Measurements from ENCODE around the gene COL25A1.

Gene COL25A1

DNA sequence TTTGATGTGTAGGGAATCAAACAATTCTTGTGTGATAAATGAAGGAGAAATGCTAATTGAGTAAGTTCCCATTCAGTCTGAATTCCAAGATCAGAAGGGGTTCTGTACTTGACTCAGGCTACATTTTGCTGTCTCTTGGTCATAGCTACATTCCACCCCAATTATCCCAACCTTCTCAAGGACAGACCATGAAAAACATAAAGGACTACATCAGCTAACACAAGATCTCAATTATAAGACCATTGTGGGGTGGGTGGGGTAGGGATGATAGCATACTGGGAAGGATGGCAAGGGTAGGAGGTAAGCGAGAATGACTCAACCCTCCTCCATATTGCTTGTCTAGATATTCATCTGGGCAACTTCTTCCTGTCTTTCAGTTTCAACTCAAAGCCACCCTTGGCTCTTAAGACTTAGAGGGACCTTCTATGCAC is 452.2 kb downstream of the COL25A1 start:
- TF ChIP-seq TAF1 (IDR thresholded peaks at IDR 0.05; ENCODE audit: borderline replicate concordance, low read depth, low read length) (no peak), POLR2AphosphoS5 (IDR thresholded peaks at IDR 0.05; ENCODE audit: low read depth, low read length) (no peak), POLR2A (IDR thresholded peaks at IDR 0.05; ENCODE audit: low read depth, low read length) (no peak)
- no peak for DNase-seq (ENCODE audit: insufficient read length)
- no peak for FAIRE-seq

GRCh38 chr4:108849611-108850168 is 452.8 kb downstream of the COL25A1 start:
- DNase-seq (ENCODE audit: insufficient read length) (no peak), FAIRE-seq (no peak)
- TF ChIP-seq POLR2A (IDR thresholded peaks at IDR 0.05; ENCODE audit: low read depth, low read length) (no peak), TAF1 (IDR thresholded peaks at IDR 0.05; ENCODE audit: borderline replicate concordance, low read depth, low read length) (no peak), POLR2AphosphoS5 (IDR thresholded peaks at IDR 0.05; ENCODE audit: low read depth, low read length) (no peak)

GRCh38 chr4:108846568-108846967 is 455.9 kb downstream of the COL25A1 start:
- FAIRE-seq (no peak), DNase-seq (ENCODE audit: insufficient read length) (no peak)
- no peak for TF ChIP-seq POLR2AphosphoS5 (IDR thresholded peaks at IDR 0.05; ENCODE audit: low read depth, low read length)
- TF ChIP-seq POLR2A (IDR thresholded peaks at IDR 0.05; ENCODE audit: low read depth, low read length) = no peak
- no peak for TF ChIP-seq TAF1 (IDR thresholded peaks at IDR 0.05; ENCODE audit: borderline replicate concordance, low read depth, low read length)

DNA sequence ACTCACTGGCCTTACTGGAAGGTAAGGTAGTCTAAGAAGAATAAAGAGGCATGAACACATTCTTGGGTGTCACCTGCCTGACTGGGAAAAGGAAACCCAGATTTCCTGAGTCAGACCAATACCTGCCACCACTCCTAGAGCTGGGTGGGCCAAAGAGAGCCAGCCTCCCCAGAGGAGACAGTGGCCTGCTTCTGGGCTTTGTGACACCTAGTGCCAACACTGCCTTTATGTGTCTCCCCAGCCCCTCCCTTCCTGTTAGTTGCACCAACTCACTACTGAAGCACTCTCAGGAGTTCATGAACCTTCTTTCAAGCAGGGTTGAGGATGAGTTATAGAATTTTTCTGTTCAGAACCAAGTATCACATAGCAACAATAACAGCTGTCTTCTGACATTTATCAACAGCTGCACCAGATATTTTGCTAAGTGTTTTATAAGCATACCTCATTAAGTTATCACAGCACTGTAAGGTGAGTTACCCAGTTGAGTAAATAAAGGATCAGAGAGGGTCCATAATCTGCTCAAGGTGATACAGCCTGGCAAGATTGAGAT is 462.0 kb downstream of the COL25A1 start:
- DNase-seq (ENCODE audit: insufficient read length) = no peak
- no peak for TF ChIP-seq POLR2A (IDR thresholded peaks at IDR 0.05; ENCODE audit: low read depth, low read length)
- no peak for TF ChIP-seq POLR2AphosphoS5 (IDR thresholded peaks at IDR 0.05; ENCODE audit: low read depth, low read length)
- TF ChIP-seq TAF1 (IDR thresholded peaks at IDR 0.05; ENCODE audit: borderline replicate concordance, low read depth, low read length) = no peak
- no peak for FAIRE-seq

- no peak for DNase-seq (ENCODE audit: insufficient read length)
- TF ChIP-seq TAF1 (IDR thresholded peaks at IDR 0.05; ENCODE audit: borderline replicate concordance, low read depth, low read length) (no peak), POLR2A (IDR thresholded peaks at IDR 0.05; ENCODE audit: low read depth, low read length) (no peak), POLR2AphosphoS5 (IDR thresholded peaks at IDR 0.05; ENCODE audit: low read depth, low read length) (no peak)
- FAIRE-seq = no peak
Observed at GRCh38 chr4:108839333-108839732, 463.1 kb downstream of the COL25A1 start.

GRCh38 chr4:108838451-108838850 is 464.0 kb downstream of the COL25A1 start:
- no peak for DNase-seq (ENCODE audit: insufficient read length)
- TF ChIP-seq POLR2A (IDR thresholded peaks at IDR 0.05; ENCODE audit: low read depth, low read length) (no peak), TAF1 (IDR thresholded peaks at IDR 0.05; ENCODE audit: borderline replicate concordance, low read depth, low read length) (no peak), POLR2AphosphoS5 (IDR thresholded peaks at IDR 0.05; ENCODE audit: low read depth, low read length) (no peak)
- FAIRE-seq = no peak

- FAIRE-seq (no peak), DNase-seq (ENCODE audit: insufficient read length) (no peak)
- TF ChIP-seq TAF1 (IDR thresholded peaks at IDR 0.05; ENCODE audit: borderline replicate concordance, low read depth, low read length) = no peak
- TF ChIP-seq POLR2A (IDR thresholded peaks at IDR 0.05; ENCODE audit: low read depth, low read length) = no peak
- no peak for TF ChIP-seq POLR2AphosphoS5 (IDR thresholded peaks at IDR 0.05; ENCODE audit: low read depth, low read length)
Observed at GRCh38 chr4:108834835-108835384, 467.5 kb downstream of the COL25A1 start.

DNA sequence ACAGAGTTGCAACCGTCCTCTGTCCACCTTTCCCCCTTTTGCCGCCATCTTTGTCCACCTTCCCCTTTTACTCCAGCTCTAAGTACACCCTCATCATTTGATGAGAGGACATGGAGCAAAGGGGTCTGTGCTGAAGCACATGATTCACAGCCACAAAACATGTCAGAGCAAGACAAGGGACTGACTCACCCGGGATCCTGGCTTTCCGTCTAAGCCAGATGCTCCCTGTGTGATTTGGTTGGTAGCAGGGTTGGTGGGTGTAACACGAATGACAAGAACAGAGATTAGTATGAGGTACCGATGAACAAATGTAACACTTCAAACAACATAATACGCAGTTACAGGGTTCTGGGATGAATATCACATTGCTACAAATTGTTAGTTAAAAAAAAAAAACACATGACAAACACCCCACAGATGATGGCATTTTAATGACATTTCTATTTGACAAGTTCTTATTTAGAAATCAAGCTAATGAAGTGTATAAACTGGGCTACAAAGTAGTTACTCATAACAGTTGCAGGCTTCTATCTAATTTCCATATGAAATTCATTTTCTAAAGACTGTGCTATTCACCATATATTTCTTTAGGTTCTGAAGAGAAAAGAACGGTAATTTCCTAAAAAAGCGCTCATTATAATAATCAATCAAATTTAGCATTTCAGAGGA is 468.2 kb downstream of the COL25A1 start:
- no peak for FAIRE-seq

DNA sequence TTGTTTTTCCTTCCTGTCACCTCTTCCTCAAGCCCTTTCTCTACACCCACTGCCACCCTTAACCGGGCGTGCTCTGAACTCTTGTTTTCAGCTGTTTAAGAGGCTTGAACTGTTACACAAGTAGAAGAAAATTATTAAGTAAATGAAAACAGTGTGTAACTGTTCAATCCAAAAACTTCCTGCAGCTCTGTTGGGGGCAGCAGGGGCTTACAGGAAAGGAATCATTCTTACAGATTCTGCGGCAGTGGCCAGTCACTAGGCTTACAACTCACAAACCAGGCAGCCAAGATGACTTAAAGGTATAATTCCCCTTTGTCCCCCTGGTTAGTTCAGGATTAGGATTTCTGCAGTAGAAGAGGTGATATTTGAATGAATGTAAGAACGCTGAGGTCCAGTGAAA is 469.4 kb downstream of the COL25A1 start:
- TF ChIP-seq TAF1 (IDR thresholded peaks at IDR 0.05; ENCODE audit: borderline replicate concordance, low read depth, low read length) (no peak), POLR2A (IDR thresholded peaks at IDR 0.05; ENCODE audit: low read depth, low read length) (no peak), POLR2AphosphoS5 (IDR thresholded peaks at IDR 0.05; ENCODE audit: low read depth, low read length) (no peak)
- DNase-seq (ENCODE audit: insufficient read length) (no peak), FAIRE-seq (no peak)

More for the DNA sequence above, 468.2 kb downstream of the COL25A1 start:
- DNase-seq (ENCODE audit: insufficient read length) = no peak
- TF ChIP-seq TAF1 (IDR thresholded peaks at IDR 0.05; ENCODE audit: borderline replicate concordance, low read depth, low read length) (no peak), POLR2A (IDR thresholded peaks at IDR 0.05; ENCODE audit: low read depth, low read length) (no peak), POLR2AphosphoS5 (IDR thresholded peaks at IDR 0.05; ENCODE audit: low read depth, low read length) (no peak)

DNA sequence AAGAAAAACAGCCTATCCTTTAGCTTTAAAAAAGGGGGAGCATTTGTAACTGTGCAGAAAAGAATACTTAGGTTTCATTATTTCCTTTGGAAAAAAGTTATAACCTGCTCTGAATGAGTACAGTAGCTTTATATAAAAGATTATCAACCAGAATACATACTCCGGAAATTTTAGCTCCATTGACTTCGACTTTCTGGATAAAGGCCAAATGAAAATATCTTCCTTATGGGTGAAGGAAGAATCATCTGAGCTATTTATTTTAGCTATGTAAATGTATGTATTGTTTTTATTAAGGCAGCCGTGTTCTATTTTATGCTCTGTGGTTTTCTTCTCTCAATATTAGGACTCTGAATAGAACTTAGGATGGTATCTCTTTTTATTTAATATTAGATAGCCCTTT is 470.6 kb downstream of the COL25A1 start:
- no peak for FAIRE-seq
- no peak for DNase-seq (ENCODE audit: insufficient read length)
- TF ChIP-seq TAF1 (IDR thresholded peaks at IDR 0.05; ENCODE audit: borderline replicate concordance, low read depth, low read length) (no peak), POLR2A (IDR thresholded peaks at IDR 0.05; ENCODE audit: low read depth, low read length) (no peak), POLR2AphosphoS5 (IDR thresholded peaks at IDR 0.05; ENCODE audit: low read depth, low read length) (no peak)

DNA sequence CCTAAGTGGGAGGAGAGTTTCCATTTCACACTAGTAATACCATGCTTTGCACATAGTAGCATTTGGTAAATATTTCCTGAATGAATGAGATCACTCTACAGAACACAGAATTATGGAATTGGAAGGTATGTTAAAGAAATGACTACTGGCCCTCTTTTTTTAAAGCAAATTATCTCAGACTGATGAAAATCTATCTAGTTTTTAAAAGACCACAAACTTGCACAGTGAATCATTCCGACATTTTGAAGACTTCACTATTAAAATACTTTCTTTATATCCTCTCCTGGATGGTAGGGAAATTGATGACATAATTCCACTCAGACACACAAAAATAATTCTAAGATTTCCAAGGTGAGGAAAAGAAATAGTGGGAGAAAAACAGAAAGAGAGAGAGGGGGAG is 471.2 kb downstream of the COL25A1 start:
- FAIRE-seq (no peak), DNase-seq (ENCODE audit: insufficient read length) (no peak)
- no peak for TF ChIP-seq POLR2A (IDR thresholded peaks at IDR 0.05; ENCODE audit: low read depth, low read length)
- no peak for TF ChIP-seq TAF1 (IDR thresholded peaks at IDR 0.05; ENCODE audit: borderline replicate concordance, low read depth, low read length)
- TF ChIP-seq POLR2AphosphoS5 (IDR thresholded peaks at IDR 0.05; ENCODE audit: low read depth, low read length) = no peak

Measured in GM12892 (cell line).